Thymus (tissue), 11 donors: ENCODE results near the gene CMSS1. TPM values are rescaled to one million over a fixed set of nuclear protein-coding genes. Genes with fewer than 3 reads are reported as not detected.
A peak's percentile ranks its signal among the peaks of the same experiment; 100 is the strongest.

Experiments used
- DNase-seq, 9 donors: peaks; one replicate each; pipeline ENCODE4 v3.0.0-alpha.2; 2013; ENCODE audit warnings: low spot score in 9 of 9, low read depth in 6 of 9, missing footprints in 1 of 9
- H3K27ac ChIP-seq, 2 donors: one replicate each; pipeline ENCODE4 v1.5.1; 2013; ENCODE audit warnings: control low read depth in 1 of 2, low read depth in 1 of 2, low read length in 1 of 2, mild to moderate bottlenecking in 1 of 2, moderate library complexity in 1 of 2
- H3K27me3 ChIP-seq, 2 donors: one replicate each; pipeline ENCODE4 v1.5.1; 2013; ENCODE audit warnings: low read length in 1 of 2; ENCODE audit not compliant: control insufficient read depth in 2 of 2, insufficient read depth in 1 of 2
- H3K36me3 ChIP-seq, 2 donors: one replicate each; pipeline ENCODE4 v1.5.1; 2013; ENCODE audit warnings: low read length in 1 of 2, mild to moderate bottlenecking in 1 of 2, moderate library complexity in 1 of 2; ENCODE audit not compliant: control insufficient read depth in 2 of 2, insufficient read depth in 2 of 2
- H3K4me1 ChIP-seq, 2 donors: one replicate each; pipeline ENCODE4 v1.5.1; 2013; ENCODE audit warnings: low read length in 2 of 2; ENCODE audit not compliant: control insufficient read depth in 2 of 2, insufficient read depth in 2 of 2
- H3K4me3 ChIP-seq, 2 donors: one replicate each; pipeline ENCODE4 v1.5.1; 2013; ENCODE audit warnings: low read length in 2 of 2, control low read depth in 1 of 2, mild to moderate bottlenecking in 1 of 2
- H3K9me3 ChIP-seq, 2 donors: one replicate each; pipeline ENCODE4 v1.5.1; 2013; ENCODE audit warnings: low read length in 1 of 2, mild to moderate bottlenecking in 1 of 2; ENCODE audit not compliant: control insufficient read depth in 2 of 2, insufficient read depth in 1 of 2
- WGBS: extraction: QIAGEN DNeasy Blood & Tissue Kit; methylation state at CpG from one replicate; pipeline ENCODE4 v1.1.7; 2013; 5-methylcytosine and 5-hydroxymethylcytosine counted together
- polyA plus RNA-seq: library from polyadenylated mRNA; stranded (reverse); fragments of 200-250 nt; gene quantifications from one replicate; pipeline ENCODE4 v1.2.3, GENCODE V29; 2013
- total RNA-seq: library from RNA; stranded (reverse); fragments of 120-200 nt; gene quantifications from one replicate; pipeline ENCODE4 v1.2.4, GENCODE V29; 2013
- donor health status: healthy.

CMSS1 gene
- total and polyA plus RNA-seq, 2 donors = 27.3 to 39.0 TPM

DNA sequence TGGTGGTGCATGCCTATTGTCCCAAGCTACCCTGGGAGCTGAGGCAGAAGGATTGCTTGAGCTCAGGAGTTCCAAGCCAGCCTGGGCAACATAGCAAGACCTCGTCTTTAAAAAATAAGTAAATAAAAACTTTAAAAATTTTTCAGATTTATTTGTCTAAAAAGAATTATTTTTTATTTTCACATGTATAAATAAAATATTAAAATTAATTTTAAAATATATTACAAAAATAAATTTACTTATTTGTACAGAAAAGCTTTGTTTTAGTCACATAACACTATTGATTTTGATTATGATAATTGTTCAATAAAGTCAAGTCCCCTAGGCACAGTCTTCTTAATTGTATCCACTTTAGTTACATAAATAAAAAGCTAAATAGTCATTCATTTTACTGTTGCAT is 211.4 kb downstream of the CMSS1 start:
- H3K4me3 ChIP-seq = no peak overlapping the region
- no peaks in the 10 kb centered on the region for H3K27me3 ChIP-seq
- no peaks in the 10 kb centered on the region for H3K9me3 ChIP-seq
- H3K4me1 ChIP-seq = peaks cover 0 to 5% of the 10 kb centered on the region in 2 donors
- H3K27ac ChIP-seq = no peak overlapping the region
- 97% methylated on average over 1 of the region's 1 CpG for WGBS
- no peaks in the 10 kb centered on the region for H3K36me3 ChIP-seq
- DNase-seq = no peak

DNA sequence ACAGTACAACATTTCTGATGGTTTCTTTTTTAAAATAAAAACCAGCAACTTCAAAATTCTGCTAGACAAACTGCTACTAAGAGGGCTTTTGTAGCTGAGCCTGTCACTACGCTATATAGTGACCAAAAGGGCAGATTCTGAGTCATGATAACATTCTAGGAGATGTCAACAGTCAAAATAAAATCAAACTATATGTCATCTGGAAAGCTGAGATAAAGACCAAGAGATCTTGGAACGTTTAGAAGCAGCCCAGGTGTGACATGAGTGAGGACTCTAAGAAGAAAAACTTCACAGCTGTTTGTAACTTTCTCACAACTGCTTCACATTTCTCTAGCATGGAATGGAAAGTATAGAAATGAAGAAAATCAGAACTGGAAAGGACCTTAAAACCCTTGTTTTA is 212.0 kb downstream of the CMSS1 start:
- Histone ChIP-seq H3K27me3 (no peaks in the 10 kb centered on the region), H3K9me3 (no peaks in the 10 kb centered on the region), H3K4me3 (no peak overlapping the region), H3K36me3 (no peaks in the 10 kb centered on the region), H3K27ac (peak overlapping the region in 1 of 2 donors; percentile 48), H3K4me1 (peaks cover 0 to 5% of the 10 kb centered on the region in 2 donors)
- DNase-seq = peak in 3 of 9 donors; percentile 3 to 34 (median 17)
- 43% methylated on average over 2 of the region's 2 CpGs for WGBS

DNA sequence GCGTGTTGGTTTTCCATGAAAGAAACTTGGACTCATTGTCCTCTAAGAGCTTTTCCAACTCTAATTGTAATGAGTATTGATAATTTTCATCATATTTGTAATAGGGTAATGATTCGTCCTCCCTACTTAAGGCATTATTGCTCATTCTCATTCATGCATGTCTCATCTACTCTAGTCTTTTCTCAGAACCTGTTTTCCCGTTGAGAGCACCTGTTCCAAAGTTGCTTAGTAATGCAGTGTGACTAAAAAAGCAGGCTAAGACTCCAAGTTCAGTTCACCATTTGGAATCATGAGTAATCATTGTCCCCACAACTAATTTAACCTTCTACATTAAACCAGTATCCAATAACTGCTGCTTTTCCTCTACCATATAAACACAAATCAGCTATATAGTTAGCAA is 212.7 kb downstream of the CMSS1 start:
- peak overlapping the region in 1 of 2 donors; percentile 48 for H3K27ac ChIP-seq
- no peaks in the 10 kb centered on the region for H3K27me3 ChIP-seq
- no peaks in the 10 kb centered on the region for H3K36me3 ChIP-seq
- 95% methylated on average over 3 of the region's 3 CpGs for WGBS
- DNase-seq = no peak
- H3K9me3 ChIP-seq = no peaks in the 10 kb centered on the region
- H3K4me1 ChIP-seq = peaks cover 0 to 5% of the 10 kb centered on the region in 2 donors
- no peak overlapping the region for H3K4me3 ChIP-seq

GRCh38 chr3:100030914-100031425 is 213.3 kb downstream of the CMSS1 start:
- Histone ChIP-seq H3K4me1 (peaks cover 0 to 5% of the 10 kb centered on the region in 2 donors), H3K9me3 (no peaks in the 10 kb centered on the region), H3K27me3 (no peaks in the 10 kb centered on the region), H3K36me3 (no peaks in the 10 kb centered on the region), H3K27ac (no peak overlapping the region), H3K4me3 (no peak overlapping the region)
- DNase-seq = no peak
- WGBS = 96% methylated on average over 1 of the region's 1 CpG

GRCh38 chr3:100032243-100032642 is 214.6 kb downstream of the CMSS1 start:
- H3K4me1 ChIP-seq = peaks cover 0 to 5% of the 10 kb centered on the region in 2 donors
- H3K9me3 ChIP-seq = no peaks in the 10 kb centered on the region
- H3K4me3 ChIP-seq = no peak overlapping the region
- H3K27me3 ChIP-seq = no peaks in the 10 kb centered on the region
- no peak for DNase-seq
- WGBS = 93% methylated on average over 5 of the region's 5 CpGs
- no peaks in the 10 kb centered on the region for H3K36me3 ChIP-seq
- no peak overlapping the region for H3K27ac ChIP-seq

DNA sequence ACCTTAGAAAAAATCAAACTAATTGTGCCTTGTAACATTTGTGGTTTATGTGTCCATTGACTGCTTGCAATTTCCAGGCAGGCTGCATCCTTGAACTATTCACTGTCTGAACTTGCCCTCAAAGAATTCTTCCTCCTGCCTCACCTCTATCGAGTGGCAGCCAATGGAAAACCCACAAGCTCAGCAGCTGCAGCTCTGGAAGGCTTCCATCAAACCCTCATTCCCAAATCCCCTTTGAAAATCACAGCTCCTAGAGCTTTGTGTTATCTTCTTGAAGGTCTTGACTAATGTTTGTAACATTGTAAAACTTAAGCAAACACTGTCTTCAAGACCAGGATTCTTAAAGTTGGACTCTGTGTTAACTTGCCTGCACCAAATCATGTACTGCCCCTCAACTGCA is 215.5 kb downstream of the CMSS1 start:
- 95% methylated on average over 1 of the region's 1 CpG for WGBS
- DNase-seq = peak in 1 of 9 donors; percentile 15
- Histone ChIP-seq H3K9me3 (no peaks in the 10 kb centered on the region), H3K36me3 (no peaks in the 10 kb centered on the region), H3K27me3 (no peaks in the 10 kb centered on the region), H3K4me1 (peaks cover 0 to 5% of the 10 kb centered on the region in 2 donors), H3K27ac (peak overlapping the region in 1 of 2 donors; percentile 61), H3K4me3 (no peak overlapping the region)

DNA sequence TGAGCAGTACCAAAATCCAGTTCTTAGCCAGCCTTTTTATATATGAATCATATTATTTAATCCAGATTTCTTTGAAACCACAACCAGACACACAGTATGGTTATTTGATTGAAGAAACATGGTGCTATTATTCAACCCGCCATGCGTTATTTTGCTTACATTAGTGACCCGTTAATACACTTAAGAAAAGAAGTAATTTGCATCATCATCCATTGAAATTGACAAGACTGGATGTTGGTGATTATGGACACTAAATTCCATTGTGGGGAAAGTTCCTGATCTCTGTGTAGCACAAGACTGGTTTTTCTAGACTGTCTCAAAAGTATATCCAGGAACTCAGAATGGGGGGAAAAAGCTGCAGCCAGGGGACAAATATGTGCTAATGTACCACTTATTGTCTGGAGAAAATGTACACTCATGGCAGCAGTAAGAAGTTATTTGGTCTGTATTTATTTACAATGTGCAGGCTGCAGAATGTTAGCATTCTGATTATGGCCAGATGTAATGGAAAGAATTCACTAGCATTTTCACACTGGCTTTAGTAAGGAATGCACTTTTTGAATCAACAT is 216.3 kb downstream of the CMSS1 start:
- WGBS = 97% methylated on average over 3 of the region's 3 CpGs
- no peak for DNase-seq
- Histone ChIP-seq H3K9me3 (no peaks in the 10 kb centered on the region), H3K27me3 (no peaks in the 10 kb centered on the region), H3K4me3 (no peak overlapping the region), H3K27ac (no peak overlapping the region), H3K4me1 (peaks cover 0 to 5% of the 10 kb centered on the region in 2 donors), H3K36me3 (no peaks in the 10 kb centered on the region)

GRCh38 chr3:100039075-100039474 is 221.4 kb downstream of the CMSS1 start:
- Histone ChIP-seq H3K9me3 (no peaks in the 10 kb centered on the region), H3K27me3 (no peaks in the 10 kb centered on the region), H3K27ac (no peak overlapping the region), H3K4me1 (no peaks in the 10 kb centered on the region), H3K36me3 (no peaks in the 10 kb centered on the region), H3K4me3 (no peak overlapping the region)
- DNase-seq = no peak

GRCh38 chr3:100040451-100041225 is 223.0 kb downstream of the CMSS1 start:
- H3K27me3 ChIP-seq = no peaks in the 10 kb centered on the region
- 93% methylated on average over 3 of the region's 3 CpGs for WGBS
- DNase-seq = no peak
- no peaks in the 10 kb centered on the region for H3K4me1 ChIP-seq
- no peak overlapping the region for H3K4me3 ChIP-seq
- H3K27ac ChIP-seq = peak overlapping the region; percentile 39 to 58
- H3K9me3 ChIP-seq = no peaks in the 10 kb centered on the region
- no peaks in the 10 kb centered on the region for H3K36me3 ChIP-seq
